Measurements from ENCODE around the gene PRKCA. TPM values are rescaled to one million over a fixed set of nuclear protein-coding genes. Genes with fewer than 3 reads are reported as not detected.

The PRKCA gene
- total and polyA plus RNA-seq, 4 donors, result 3.0 to 14.1 (median 5.4) TPM

GRCh38 chr17:66579556-66579955 lies 277.1 kb downstream of the PRKCA start:
- Histone ChIP-seq H3K36me3 (ENCODE audit: control insufficient read depth in 4 of 4, insufficient read depth in 3 of 4, low read depth in 1 of 4, low read length in 3 of 4) (no peaks in the 10 kb centered on the region), H3K4me3 (ENCODE audit: low read depth in 1 of 3, low read length in 3 of 3) (no peak overlapping the region), H3K9me3 (ENCODE audit: control insufficient read depth in 4 of 4, low read length in 3 of 4) (no peaks in the 10 kb centered on the region), H3K27ac (ENCODE audit: low read depth in 1 of 2, low read length in 2 of 2) (peak overlapping the region; percentile 44 to 80), H3K9ac (ENCODE audit: low read depth in 1 of 2, low read length in 2 of 2) (no peak overlapping the region), H3K4me1 (ENCODE audit: control insufficient read depth in 4 of 4, insufficient read depth in 4 of 4, low read length in 3 of 4) (peaks cover 7 to 17% (median 13%) of the 10 kb centered on the region in 4 donors), H3K27me3 (ENCODE audit: control insufficient read depth in 4 of 4, insufficient read depth in 4 of 4, low read length in 3 of 4) (no peaks in the 10 kb centered on the region)
- no peak for DNase-seq (ENCODE audit: low spot score)
- TF ChIP-seq FOXA1 (IDR thresholded peaks at IDR 0.05), result no peak
- TF ChIP-seq, protein P1, sequence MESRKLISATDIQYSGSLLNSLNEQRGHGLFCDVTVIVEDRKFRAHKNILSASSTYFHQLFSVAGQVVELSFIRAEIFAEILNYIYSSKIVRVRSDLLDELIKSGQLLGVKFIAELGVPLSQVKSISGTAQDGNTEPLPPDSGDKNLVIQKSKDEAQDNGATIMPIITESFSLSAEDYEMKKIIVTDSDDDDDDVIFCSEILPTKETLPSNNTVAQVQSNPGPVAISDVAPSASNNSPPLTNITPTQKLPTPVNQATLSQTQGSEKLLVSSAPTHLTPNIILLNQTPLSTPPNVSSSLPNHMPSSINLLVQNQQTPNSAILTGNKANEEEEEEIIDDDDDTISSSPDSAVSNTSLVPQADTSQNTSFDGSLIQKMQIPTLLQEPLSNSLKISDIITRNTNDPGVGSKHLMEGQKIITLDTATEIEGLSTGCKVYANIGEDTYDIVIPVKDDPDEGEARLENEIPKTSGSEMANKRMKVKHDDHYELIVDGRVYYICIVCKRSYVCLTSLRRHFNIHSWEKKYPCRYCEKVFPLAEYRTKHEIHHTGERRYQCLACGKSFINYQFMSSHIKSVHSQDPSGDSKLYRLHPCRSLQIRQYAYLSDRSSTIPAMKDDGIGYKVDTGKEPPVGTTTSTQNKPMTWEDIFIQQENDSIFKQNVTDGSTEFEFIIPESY (IDR thresholded peaks at IDR 0.05), result no peak
- TF ChIP-seq, protein P2, sequence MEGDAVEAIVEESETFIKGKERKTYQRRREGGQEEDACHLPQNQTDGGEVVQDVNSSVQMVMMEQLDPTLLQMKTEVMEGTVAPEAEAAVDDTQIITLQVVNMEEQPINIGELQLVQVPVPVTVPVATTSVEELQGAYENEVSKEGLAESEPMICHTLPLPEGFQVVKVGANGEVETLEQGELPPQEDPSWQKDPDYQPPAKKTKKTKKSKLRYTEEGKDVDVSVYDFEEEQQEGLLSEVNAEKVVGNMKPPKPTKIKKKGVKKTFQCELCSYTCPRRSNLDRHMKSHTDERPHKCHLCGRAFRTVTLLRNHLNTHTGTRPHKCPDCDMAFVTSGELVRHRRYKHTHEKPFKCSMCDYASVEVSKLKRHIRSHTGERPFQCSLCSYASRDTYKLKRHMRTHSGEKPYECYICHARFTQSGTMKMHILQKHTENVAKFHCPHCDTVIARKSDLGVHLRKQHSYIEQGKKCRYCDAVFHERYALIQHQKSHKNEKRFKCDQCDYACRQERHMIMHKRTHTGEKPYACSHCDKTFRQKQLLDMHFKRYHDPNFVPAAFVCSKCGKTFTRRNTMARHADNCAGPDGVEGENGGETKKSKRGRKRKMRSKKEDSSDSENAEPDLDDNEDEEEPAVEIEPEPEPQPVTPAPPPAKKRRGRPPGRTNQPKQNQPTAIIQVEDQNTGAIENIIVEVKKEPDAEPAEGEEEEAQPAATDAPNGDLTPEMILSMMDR (IDR thresholded peaks at IDR 0.05; ENCODE audit: low read depth, low read length, missing input control), result no peak
- no peak for TF ChIP-seq RAD21 (IDR thresholded peaks at IDR 0.05)
- TF ChIP-seq FOXA2 (IDR thresholded peaks at IDR 0.05), result no peak
- no peak for TF ChIP-seq NR2F2 (IDR thresholded peaks at IDR 0.05)
- no peak for TF ChIP-seq EGR1 (IDR thresholded peaks at IDR 0.05; ENCODE audit: low read depth in 2 of 2)
- WGBS, result 87% methylated on average over 4 of the region's 4 CpGs

DNA sequence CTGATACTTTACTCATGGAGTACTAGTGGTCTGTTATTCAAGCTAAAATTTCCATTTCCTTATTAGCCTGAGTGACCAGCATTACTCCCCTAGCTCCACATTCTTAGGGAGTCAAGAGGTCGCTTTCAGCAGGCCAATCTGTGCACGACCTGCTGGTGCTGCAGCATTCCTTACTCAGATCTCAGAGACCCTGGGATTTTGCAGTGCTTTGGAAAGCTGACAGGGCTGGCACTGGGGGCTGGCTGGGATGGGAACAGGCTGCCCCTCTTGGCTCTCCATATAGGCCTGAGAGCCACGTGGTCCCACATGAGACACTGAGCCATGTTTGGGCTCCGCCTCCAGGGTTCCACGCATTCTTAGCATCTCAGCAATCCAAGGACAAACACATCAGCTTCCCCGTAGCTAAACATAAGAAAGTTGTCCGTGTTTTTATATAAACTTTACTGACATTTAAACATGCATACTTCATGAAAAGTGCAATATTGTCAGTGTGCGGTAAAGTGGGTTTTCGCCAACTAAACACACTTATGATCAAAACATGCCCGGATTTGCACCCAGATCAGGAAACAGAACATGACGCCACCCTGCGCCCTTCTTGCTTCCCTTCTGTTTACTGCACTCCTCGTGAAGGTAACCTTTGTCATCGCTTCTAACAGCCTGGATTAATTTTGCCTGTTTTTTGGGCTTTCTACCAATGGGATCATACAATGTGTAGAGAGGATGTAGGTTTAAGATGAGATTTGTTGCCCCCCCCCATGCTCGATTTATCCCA lies 278.0 kb downstream of the PRKCA start:
- H3K4me1 ChIP-seq (ENCODE audit: control insufficient read depth in 4 of 4, insufficient read depth in 4 of 4, low read length in 3 of 4), result peaks cover 7 to 17% (median 13%) of the 10 kb centered on the region in 4 donors
- no peaks in the 10 kb centered on the region for H3K9me3 ChIP-seq (ENCODE audit: control insufficient read depth in 4 of 4, low read length in 3 of 4)
- no peak overlapping the region for H3K4me3 ChIP-seq (ENCODE audit: low read depth in 1 of 3, low read length in 3 of 3)
- peak overlapping the region; percentile 44 to 80 for H3K27ac ChIP-seq (ENCODE audit: low read depth in 1 of 2, low read length in 2 of 2)
- H3K9ac ChIP-seq (ENCODE audit: low read depth in 1 of 2, low read length in 2 of 2), result no peak overlapping the region
- WGBS, result 77% methylated on average over 15 of the region's 15 CpGs
- peak in 1 of 2 donors; percentile 33 for TF ChIP-seq RXRA (IDR thresholded peaks at IDR 0.05)
- no peak for TF ChIP-seq REST (IDR thresholded peaks at IDR 0.05)
- no peak for TF ChIP-seq GABPA (IDR thresholded peaks at IDR 0.05 in 1 of 2, conservative IDR thresholded peaks at IDR 0.05 in 1 of 2)
- TF ChIP-seq EGR1 (IDR thresholded peaks at IDR 0.05; ENCODE audit: low read depth in 2 of 2), result no peak
- TF ChIP-seq HNF4G (IDR thresholded peaks at IDR 0.05), result no peak
- TF ChIP-seq, protein P3, sequence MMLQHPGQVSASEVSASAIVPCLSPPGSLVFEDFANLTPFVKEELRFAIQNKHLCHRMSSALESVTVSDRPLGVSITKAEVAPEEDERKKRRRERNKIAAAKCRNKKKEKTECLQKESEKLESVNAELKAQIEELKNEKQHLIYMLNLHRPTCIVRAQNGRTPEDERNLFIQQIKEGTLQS (IDR thresholded peaks at IDR 0.05), result no peak
- TF ChIP-seq, protein P4, sequence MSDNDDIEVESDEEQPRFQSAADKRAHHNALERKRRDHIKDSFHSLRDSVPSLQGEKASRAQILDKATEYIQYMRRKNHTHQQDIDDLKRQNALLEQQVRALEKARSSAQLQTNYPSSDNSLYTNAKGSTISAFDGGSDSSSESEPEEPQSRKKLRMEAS (IDR thresholded peaks at IDR 0.05), result no peak
- TF ChIP-seq TAF1 (conservative IDR thresholded peaks at IDR 0.05), result no peak
- TF ChIP-seq SP1 (IDR thresholded peaks at IDR 0.05), result peak; percentile 39
- TF ChIP-seq NR2F2 (IDR thresholded peaks at IDR 0.05), result peak; percentile 95
- H3K36me3 ChIP-seq (ENCODE audit: control insufficient read depth in 4 of 4, insufficient read depth in 3 of 4, low read depth in 1 of 4, low read length in 3 of 4), result no peaks in the 10 kb centered on the region
- DNase-seq (ENCODE audit: low spot score), result no peak
- no peaks in the 10 kb centered on the region for H3K27me3 ChIP-seq (ENCODE audit: control insufficient read depth in 4 of 4, insufficient read depth in 4 of 4, low read length in 3 of 4)

Data from liver (tissue), 9 donors.